Stimulated activated CD4-positive, alpha-beta T cell treated with anti-CD3 and anti-CD28 coated beads, Interleukin-2, amount 100 ng/mL, for 24 hours (primary cell): ENCODE data around the gene TBC1D22A.
"Not testable (repeated sequence)": the region's sequence is repeated elsewhere in the genome, so short reads cannot be mapped to it uniquely, and the experiment has no call there.

Source experiments
- DNase-seq, 2 donors: peaks; one replicate each; pipeline ENCODE4 v3.0.0-alpha.2; 2020

Gene TBC1D22A

DNA sequence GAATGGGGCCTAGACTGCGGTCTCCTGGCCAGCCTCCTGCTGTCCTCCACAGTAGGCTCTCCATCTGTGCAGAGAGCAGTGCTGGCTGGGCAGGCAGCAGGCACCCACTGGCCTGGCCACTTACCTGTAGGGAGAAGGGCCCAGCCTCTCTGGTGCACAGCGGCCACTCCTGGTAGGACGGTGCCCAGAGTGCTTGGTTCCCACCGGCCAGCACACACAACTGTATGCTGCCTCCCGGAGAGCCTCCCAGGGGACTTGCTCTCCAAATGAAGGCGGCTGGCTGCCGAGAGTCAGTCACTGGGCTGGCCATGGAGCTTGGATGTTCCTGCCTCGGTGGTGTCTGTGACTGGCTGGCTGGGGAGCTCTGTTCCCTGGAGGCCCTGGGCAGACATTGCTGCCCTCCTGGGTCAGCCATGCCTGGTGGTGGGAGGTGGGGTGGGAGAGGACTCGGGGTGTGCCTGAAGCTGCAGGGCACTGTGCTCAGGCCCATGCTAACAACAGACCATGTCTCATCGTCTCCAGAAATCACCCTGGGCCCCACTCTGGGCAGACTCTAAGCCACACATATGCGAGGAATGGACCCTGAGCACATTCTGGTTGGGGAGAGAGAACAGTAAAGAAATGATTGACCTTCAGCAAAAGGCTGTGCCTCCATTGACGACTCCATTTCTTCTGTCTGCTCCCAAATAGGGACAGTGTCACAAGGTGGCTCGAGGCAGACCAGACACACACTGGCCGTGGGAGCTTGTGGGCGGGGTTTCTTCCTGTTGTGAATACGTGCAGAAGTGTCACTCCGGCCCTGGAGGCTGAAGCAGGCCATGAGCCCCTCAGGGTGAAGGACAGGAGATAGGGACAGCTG lies 350.8 kb downstream of the TBC1D22A start:
- DNase-seq: no peak

DNA sequence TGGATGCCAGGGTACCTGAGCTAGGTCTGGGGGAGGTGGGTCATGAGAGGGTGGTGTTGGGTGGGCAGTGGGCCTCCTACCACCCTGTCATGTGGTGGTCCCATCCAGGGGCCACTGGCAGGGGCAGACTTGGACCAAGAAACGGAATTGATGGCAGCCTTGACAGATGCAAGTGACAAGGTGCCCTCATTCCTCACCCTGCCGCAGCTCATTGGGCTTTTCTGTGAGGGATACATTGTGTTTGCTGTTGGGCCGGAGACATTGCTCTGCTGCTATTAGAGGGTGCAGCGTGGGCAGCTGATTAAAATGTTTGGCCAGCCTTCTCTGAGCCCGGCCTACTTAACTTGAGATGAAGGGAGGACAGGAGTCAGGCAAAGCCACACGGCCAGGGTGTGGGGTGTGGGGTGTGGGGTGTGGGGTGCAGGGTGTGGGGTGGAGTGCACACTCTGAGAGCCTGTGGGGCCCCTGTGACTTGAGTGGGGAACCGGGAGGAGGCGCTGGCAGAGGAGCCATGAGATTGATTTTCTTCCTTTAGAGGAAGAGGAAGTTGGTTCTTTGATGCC lies 351.5 kb downstream of the TBC1D22A start:
- DNase-seq: no peak

DNA sequence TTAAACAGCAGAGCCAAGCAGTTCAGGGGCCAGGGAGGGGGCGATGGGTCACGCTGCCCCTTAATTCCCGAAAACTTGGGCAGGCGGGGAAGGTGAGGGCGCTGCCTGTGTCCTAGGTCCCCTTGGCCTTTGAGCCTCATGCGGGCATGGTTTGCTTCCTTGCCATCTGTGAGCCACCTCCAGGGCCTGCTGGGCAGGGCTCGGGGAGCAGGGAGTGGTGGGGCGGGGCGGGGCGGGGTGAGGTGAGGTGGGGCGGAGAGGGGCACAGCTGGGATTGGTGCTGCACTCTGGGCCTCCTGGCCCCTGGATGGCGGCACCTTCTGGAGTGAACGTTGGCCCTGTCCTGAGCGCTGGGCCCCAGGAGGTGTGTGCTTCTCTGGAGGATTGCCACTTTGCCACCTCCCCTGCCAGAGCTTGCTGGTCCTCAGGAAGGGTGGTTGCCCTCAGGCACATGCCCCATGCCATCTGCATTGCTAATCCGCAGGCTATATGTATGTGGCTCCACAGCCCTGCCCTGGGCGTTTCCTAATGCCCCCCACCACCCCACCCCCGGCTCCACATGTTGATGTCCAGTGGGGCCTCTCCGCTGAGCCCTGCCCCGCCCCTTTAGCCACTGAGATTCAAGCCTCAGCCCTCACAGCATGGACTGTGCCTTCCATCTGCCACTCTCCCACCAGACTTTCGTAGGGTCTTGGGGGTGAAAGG lies 352.5 kb downstream of the TBC1D22A start:
- DNase-seq: no peak

DNA sequence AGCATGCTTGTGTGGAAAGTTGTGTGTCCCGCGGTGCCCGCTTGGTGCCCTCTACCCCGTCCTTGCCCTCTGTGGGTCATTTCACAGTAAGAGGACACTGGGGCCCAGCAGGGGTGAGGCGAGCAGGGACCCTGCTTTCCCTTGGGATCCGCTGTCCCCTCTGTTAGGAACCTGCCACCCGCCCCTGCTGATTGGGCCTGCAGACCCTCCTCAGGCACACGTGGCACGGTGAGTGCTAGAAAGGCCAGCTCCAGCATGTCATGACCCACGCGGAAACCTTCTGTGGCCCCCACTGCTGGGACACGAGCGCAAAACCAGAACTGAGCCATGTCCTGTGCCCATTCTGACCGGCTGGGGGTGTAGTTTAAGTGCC lies 353.1 kb downstream of the TBC1D22A start:
- DNase-seq: no peak

DNA sequence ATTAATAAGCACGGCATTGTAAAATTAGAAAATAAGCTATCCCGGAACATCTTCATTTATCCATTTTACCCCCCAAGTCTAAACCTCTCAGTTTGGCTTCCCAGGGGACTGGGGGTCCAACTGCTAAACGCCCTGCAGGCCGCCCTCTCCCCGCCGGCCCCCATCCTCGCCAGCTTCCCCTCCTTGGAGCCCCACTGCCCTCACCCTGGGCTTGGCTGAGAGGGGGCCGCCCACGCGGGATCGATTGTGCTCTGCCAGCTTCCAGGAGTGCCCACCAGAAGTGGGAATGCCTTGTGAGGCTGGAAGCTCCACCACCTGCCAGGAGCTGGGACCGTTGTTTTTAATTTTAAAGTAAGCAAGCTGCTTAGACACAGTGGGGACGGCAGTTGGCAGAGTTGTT lies 353.5 kb downstream of the TBC1D22A start:
- no peak for DNase-seq

DNA sequence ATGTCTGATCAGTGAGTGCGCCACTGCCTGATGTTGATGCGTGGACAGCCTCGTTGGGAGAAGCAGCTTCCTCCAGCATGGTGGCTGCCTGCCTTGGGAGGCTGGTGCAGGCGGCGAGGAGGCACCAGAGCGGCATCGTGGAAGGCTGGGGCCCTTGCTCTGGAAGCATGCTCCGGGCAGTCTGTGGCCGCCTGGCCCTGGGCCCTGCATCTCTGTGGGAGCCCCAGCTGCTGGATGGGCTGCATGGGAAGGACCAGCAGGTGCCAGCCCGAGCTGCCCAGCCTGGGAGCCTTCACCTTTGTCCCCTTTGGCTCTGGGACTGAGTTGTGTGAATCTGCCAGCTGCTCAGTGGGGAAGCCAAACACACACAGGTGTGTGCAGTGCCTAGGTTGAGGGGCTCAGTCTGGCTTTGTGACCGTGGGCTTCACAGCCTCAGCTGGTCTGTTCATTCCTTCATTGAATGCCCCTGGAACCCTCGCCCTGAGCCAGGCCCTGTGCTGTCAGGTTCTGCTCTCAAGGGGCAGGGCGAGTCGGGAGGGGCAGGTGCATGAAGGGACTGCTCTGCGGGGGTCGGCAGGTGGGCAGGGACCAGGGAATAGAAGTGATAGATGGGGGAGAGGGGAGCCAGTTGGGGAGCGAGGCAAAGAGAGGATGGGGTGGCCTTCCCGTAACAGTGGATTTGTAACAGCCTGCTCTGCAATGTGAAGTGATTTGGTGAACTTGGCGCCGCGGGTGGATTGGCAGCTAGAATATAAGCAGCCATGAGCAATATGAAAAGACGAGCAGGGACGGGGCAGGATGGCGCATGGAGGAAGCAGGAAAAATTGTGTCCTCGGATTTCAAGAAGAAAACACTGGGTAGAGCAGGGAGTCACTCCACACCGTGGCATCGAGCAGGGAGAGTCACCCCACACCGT lies 354.2 kb downstream of the TBC1D22A start:
- DNase-seq: no peak

DNA sequence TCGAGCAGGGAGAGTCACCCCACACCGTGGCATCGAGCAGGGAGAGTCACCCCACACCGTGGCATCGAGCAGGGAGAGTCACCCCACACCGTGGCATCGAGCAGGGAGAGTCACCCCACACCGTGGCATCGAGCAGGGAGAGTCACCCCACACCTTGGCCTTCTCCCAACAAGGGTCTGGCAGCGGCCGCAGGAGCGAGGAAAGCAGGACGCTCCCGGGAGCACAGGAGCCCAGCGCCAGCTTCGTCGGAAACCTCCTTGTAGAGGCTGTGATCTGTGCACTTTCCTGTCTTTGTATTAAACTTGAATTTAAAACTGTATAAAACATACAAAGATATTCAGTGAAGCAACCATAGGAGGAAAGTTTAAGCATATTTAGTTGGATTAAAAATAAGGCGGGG lies 355.0 kb downstream of the TBC1D22A start:
- not testable (repeated sequence) for DNase-seq

DNA sequence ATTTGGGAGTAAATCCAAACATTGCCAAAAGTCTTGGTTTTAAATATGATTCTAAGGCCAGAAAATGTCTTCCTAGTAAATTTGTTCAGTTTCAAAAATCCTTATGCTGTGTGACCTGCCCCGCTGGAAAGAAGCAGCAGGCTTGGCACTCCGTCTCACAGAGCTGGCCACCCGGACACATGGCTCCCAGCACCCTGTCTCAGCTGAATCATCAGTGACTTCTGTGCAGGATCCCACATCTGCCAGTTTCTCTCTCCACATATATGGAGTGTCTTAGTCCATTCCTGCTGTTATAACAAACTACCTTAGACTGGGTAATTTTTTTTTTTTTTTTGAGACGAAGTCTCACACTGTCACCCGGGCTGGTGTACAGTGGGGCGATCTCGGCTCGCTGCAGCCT lies 356.7 kb downstream of the TBC1D22A start:
- DNase-seq: no peak

DNA sequence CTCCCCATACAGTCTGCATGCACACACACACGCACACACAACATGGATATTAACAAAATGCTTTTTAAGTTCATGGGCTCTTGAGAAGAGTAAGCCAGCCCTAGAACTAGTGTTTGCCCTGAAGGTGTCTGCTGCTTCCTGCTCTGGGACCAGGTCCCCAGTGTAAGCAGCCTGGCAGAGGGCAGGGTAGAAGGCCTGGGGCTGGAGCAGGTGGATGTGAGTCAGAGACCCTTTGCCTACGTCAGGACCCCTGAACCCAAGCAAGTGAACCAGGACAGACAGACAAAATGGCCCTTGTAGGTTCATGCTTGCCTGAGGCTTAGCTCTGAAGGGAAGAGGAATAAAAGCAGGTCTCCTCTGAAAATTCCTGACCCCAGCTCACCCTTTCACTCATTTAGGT lies 357.9 kb downstream of the TBC1D22A start:
- DNase-seq: no peak

DNA sequence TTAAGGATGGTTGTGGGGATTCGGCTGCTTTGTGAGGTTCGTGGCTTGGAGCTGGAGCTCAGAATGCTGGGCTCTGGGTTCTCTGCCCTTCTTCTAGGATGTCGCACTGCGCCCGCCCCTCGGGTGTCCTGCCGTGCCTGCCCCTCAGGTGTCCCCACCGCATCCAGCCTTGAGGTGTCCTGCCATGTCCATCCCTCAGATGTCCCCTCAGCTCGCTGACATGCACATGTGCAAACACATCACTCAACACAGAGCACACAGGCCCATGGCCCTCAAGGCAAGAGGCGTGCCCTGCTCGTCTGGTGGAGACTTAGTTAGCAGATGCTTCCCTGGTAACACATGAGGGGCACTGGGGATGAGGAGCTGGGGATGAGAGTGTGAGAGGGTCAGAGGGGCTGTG lies 359.3 kb downstream of the TBC1D22A start:
- no peak for DNase-seq

DNA sequence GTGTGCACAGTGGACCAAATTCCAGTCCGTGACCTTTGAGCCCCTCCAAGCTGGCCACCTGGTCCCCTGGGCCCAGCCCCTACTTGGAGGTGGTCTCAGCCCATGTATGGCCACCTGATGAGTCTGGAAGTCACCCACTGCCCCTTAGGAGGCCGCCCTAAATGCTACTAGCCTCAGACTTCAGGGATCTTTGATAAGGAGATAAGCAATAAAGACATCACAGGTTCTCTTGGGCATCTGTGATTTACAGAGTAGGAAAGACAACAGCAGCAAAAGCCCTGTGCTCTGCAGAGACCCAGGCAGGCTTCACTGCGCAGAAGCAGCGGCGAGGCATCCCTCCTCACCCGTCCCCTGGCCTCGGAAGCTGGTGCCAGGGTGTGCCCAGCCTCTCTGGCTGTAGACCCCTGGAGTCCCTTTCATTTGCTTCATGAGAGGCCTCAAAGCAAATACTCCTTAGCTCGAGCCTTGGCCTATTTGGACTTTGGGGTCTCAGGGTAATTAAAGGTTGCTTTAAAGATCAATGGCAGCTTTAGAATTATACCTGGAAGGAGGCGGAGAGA lies 360.1 kb downstream of the TBC1D22A start:
- DNase-seq: no peak

DNA sequence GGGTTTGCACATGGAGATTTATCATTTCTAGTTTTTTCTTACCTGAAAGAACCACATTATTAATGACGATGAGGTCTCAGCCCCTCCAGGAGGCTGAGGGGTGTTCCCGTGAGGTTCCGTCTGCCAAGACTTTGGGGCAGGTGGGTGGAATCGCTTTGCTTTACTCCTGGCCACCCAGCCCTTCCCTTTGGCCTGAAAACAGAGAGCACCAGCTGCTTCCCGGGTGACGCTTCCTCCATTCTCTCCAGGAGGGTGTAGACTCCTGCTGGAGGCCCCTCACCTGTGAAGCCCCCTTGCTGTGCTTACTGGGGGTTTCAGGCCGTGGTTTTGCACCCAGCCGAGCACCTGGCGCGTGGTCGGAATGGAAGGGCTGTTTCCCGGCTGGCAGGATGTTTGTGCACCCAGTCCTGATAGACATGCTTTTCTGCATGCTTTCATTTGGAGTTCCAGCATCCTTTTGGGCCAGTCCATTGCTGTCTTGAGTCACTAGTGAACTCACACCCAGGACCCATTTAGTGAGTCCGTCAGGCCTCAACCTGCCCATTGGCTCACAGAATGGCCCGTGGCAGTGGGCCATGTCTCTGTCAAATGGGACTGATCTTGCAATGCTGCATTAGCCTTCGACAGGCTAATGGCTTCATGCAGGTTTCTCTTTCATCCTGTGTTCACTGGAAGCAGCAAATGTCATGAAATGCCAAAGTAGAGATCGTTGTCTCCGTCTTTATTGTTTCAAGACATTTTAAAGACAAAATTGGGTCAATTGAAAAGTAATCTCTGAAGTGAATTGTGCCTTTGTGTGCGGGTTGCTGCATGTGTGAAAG lies 360.8 kb downstream of the TBC1D22A start:
- DNase-seq: no peak

DNA sequence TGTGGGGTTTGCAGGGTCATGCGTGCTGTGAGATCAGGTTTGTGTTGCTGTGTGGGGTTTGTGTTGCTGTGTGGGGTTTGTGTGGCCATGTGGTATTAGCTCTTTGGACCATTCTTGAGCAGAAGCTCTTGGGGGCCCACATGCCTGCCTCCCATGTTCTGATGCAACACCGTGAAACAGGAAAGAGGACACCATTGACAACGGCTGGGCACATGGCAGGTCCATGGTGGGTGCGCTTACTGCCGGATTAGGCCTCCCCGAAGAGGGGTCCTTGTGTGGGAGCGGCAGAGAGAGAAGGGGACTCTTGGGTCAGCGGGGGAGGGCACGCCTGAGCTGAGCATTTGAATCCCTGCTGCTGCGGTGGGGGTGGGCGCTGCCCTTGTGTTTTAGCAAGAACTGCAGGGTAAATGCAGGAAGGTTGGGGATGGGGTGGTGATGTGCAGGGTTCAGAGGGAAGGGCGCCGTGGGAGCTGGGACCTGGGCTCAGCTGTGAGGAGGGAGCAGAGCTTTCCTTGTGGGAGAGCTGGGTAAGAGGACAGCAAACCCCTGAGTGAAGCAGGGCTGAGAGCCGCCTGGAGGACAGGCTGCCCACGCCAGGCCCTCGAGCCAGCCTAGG lies 361.5 kb downstream of the TBC1D22A start:
- DNase-seq: no peak

DNA sequence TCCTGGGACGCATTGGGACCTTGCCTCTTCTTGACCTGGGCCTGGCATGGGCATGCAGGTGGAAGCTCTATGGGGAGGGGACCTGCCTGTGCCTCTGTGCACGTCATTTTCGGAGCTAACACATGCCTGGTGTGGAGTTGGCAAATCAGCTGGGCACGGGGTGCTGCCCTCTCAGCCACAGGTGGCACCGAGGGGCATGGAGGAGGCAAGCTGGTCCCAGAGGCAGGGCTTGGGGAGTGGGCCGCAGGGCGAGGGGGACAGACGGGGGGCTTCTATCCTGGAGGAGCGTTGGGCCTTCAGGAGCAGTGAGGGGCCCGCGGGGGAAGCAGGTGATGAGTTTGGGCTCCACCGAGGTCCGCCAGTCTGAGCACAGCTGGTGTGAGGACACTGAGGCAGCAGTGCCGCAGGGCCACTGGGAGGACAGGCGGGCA lies 362.0 kb downstream of the TBC1D22A start:
- DNase-seq: no peak

DNA sequence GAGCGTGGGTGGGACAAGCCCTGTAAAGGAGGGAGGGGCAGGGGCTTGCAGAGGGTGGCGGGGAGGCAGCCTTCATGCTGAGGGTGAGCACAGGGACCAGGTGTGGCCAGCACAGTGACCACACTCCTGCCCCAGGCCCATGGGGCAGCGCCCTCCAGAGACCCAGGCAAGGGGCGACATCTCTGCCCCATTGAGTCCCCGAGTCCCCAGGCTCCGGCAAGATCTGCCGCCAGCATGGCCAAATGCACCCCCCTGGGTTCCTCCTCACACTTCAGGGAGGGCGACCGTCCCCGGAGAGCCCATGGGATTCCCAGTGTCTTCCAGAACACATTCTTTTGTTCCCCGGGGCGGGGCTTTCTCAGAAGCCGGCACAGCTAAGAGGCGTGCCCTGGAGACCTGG lies 362.5 kb downstream of the TBC1D22A start:
- DNase-seq: no peak

DNA sequence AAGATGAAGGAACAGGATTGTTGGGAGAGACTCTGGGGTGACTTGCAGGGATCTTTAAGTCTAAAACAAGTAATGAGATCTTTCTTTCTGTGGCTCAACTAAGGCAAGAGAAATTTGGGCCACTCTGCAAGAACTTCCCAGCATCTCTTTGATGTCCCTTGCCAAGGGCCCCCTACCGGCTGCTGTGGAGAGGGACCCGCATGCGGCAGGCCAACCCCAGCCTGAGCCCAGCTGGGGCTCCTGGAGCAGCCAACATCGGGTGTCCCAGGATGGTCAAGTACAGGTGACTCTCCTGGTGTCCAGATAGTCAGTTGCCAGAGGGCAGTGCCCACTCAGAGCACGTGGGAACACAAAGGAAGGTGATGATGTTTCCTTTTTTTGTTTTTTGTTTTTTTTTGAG lies 363.2 kb downstream of the TBC1D22A start:
- no peak for DNase-seq

DNA sequence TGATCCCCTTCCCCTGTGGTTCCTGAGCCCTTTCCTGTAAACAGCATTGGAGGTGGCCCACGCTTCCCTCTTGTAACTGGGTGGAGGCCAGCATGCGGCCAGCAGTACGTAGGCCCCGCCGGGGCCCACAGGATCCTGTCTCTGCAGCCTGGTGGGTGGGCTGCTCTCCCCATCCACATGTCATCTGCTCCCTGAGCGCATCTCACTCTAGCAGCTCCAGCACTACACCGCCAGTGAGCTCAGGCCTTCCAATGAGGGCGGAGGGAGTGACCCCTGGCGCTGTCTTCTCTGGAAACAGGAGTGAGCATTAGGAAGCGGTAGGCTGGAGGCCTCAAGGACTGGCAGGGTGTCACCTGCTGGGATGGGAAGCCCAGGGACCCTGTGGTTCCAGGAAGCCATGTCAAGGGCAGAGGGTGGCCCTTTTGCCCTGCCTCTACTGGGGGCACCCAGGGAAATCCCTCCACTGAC lies 363.9 kb downstream of the TBC1D22A start:
- no peak for DNase-seq

DNA sequence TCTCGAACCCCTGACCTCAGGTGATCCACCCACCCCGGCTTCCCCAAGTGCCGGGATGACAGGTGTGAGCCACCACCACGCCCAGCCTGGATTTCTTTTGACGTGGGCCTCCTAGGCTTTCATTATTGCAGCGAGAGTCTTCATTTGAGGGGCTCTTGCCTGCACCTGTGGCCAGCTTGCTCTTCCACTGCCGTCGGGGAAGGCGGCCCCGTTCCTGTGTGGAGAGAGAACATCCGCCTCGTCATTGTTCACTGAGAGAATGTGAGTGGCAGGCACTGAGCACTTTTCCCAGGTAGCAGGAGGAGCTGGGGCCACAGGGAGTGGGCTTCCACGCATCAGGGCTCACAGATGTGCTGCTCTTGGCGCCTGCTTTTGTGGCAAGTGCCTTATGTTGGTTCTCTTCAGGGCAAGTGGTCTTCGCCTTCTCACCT lies 365.0 kb downstream of the TBC1D22A start:
- DNase-seq: no peak

DNA sequence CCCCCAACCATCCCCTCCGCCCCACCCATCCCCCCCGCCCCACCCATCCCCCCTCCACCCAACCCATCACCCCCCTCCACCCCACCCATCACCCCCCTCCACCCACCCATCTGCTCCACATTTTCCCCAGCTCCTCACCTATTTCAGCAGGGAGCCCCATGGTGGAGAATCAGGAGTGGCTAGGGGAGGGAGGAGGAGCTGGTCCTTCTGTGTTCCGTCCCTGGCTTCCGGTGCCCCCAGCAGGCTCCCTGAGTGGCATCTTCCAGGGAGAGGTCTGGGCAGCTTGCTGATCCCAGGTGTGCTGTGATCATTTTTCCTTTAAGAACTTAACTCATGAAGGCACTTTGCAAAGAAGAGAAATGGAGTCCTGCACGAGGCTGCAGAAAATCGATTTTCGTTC lies 365.8 kb downstream of the TBC1D22A start:
- no peak for DNase-seq

DNA sequence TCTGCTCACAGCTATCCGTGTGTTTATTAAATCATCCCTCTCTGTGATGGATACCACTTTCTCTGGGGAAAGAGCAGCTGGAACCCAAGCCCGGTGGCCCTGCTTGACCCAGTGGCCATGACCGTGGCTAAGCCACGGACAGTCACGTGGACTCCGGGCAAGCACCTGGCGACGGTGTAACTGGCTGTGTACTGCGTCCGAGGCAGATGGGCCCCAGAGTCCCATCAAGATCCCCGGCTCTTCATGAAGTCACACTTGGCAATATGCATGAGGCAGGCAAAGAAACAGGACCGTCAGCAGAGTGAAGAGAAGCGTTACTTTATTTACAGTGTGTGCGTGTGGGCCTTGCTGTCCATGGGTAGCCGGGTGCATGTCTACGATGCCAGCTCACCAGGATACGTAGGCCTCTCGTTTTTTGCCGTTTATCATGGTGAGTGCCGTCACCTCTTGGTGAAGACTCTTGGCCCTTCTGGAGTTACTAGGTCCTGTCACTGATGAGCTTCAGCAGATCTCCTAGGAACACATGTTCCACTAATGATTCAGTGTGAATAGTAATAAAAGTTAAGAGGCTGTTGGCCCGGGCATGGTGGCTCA lies 366.3 kb downstream of the TBC1D22A start:
- DNase-seq: no peak
